ENCODE results near the gene DEFB129.
"Not testable (repeated sequence)": the region's sequence is repeated elsewhere in the genome, so short reads cannot be mapped to it uniquely, and the experiment has no call there.

DEFB129 gene

GRCh38 chr20:251354-251753, 24.3 kb downstream of the DEFB129 start:
- no peak for DNase-seq (ENCODE audit: low read depth)
- TF ChIP-seq, protein P1, sequence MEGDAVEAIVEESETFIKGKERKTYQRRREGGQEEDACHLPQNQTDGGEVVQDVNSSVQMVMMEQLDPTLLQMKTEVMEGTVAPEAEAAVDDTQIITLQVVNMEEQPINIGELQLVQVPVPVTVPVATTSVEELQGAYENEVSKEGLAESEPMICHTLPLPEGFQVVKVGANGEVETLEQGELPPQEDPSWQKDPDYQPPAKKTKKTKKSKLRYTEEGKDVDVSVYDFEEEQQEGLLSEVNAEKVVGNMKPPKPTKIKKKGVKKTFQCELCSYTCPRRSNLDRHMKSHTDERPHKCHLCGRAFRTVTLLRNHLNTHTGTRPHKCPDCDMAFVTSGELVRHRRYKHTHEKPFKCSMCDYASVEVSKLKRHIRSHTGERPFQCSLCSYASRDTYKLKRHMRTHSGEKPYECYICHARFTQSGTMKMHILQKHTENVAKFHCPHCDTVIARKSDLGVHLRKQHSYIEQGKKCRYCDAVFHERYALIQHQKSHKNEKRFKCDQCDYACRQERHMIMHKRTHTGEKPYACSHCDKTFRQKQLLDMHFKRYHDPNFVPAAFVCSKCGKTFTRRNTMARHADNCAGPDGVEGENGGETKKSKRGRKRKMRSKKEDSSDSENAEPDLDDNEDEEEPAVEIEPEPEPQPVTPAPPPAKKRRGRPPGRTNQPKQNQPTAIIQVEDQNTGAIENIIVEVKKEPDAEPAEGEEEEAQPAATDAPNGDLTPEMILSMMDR (IDR thresholded peaks at IDR 0.05; ENCODE audit: control insufficient read depth, insufficient read depth, low read depth, low read length, missing control alignments), result no peak
- no peak overlapping the region for H3K4me3 ChIP-seq (ENCODE audit: control insufficient read depth, low read depth, low read length)

DNA sequence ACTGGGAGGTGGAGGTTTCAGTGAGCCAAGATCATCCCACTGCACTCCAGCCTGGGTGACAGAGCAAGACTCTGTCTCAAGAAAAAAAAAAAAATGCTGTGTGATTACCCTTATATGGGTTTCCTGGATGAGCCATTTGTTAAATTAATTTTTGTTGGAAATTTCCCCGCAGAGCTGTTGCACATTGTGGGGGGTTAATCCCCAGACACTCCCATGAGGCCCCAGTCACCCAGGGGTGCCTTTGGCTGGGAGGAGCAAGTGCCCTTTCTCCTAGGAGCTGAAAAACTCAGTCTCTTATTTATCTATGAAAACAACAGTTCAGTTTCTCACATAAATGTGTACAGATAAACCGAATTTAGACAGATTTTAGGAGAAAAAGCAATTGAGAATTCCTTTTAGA, 25.7 kb downstream of the DEFB129 start:
- DNase-seq (ENCODE audit: low read depth), result no peak
- TF ChIP-seq, protein P1 (IDR thresholded peaks at IDR 0.05; ENCODE audit: control insufficient read depth, insufficient read depth, low read depth, low read length, missing control alignments), result no peak
- H3K4me3 ChIP-seq (ENCODE audit: control insufficient read depth, low read depth, low read length), result no peak overlapping the region

- DNase-seq (ENCODE audit: low read depth); H3K4me3 ChIP-seq (ENCODE audit: control insufficient read depth, low read depth, low read length): not testable (repeated sequence)
Measured at GRCh38 chr20:253447-253846, 26.4 kb downstream of the DEFB129 start.

- H3K4me3 ChIP-seq (ENCODE audit: control insufficient read depth, low read depth, low read length), result no peak within 1 kb of the TSS
- DNase-seq (ENCODE audit: low read depth), result no peak
- TF ChIP-seq, protein P1 (IDR thresholded peaks at IDR 0.05; ENCODE audit: control insufficient read depth, insufficient read depth, low read depth, low read length, missing control alignments), result no peak
Measured at GRCh38 chr20:257419-257818, 30.4 kb downstream of the DEFB129 start, which contains the start of gene DEFB132. TSS of gene DEFB132 (plus strand) at chr20:257724. CDS start at chr20:257779, 55 bp downstream.

DNA sequence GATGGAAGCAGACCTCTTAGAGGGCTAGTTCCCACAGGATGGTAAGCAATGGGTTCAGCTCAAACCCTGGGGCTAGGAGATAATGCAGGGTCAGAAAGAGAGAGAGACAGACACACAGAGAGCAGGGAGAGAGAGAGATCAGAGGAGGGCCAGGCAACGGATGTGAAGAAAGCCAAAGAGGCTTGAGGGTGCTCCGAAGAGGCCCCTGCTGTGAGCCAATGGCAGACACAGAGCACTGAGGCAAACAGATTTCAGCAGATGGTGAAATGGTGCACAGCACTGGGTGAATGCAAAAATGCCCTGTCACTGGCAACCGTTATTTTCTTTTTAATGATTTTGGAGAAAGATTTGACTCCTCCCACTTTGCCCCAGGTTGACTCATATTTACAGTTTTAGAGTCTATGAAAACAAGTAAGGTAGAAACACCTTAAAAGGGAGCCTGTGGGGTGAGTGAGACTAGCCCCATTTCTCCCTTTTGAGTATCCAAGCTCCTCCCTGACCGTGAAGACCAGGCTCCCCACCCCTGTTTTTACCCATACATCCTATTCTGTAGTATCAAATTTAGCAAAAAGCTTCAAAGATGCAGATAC, 31.3 kb downstream of the DEFB129 start:
- H3K4me3 ChIP-seq (ENCODE audit: control insufficient read depth, low read depth, low read length), result no peak overlapping the region
- TF ChIP-seq, protein P1 (IDR thresholded peaks at IDR 0.05; ENCODE audit: control insufficient read depth, insufficient read depth, low read depth, low read length, missing control alignments), result no peak
- no peak for DNase-seq (ENCODE audit: low read depth)

GRCh38 chr20:258963-259362, 31.9 kb downstream of the DEFB129 start:
- TF ChIP-seq, protein P1 (IDR thresholded peaks at IDR 0.05; ENCODE audit: control insufficient read depth, insufficient read depth, low read depth, low read length, missing control alignments), result peak; percentile 37
- H3K4me3 ChIP-seq (ENCODE audit: control insufficient read depth, low read depth, low read length), result no peak overlapping the region
- no peak for DNase-seq (ENCODE audit: low read depth)

DNA sequence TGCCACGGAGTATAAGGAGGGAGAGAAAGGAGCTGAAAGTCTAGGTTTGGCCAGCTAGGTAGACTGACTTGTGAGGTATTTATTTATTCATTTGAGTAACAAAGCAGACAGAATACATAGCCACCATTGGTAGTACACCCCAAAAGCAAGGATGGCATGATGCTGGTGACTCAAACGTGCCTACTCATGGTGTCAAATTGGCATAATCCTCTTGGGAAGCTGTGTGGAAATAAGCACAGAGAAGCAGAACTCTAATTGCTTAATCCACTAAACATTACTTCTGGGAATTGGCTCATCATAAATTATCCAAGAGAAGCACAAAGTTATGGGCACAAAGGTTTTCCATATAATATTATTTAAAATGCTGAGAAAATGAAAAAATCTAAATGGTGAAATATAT, 32.9 kb downstream of the DEFB129 start:
- TF ChIP-seq, protein P1 (IDR thresholded peaks at IDR 0.05; ENCODE audit: control insufficient read depth, insufficient read depth, low read depth, low read length, missing control alignments), result no peak
- no peak overlapping the region for H3K4me3 ChIP-seq (ENCODE audit: control insufficient read depth, low read depth, low read length)
- no peak for DNase-seq (ENCODE audit: low read depth)
